SH-SY5Y (cell line): ENCODE results near the gene DUSP16.

ENCODE experiments used
- GATA2 ChIP-seq: IDR thresholded peaks from 2 replicates; pipeline ENCODE4 v1.6.1; 2011; ENCODE audit warnings: mild to moderate bottlenecking, low read depth, low read length
- GATA3 ChIP-seq: IDR thresholded peaks from 2 replicates; pipeline ENCODE4 v1.6.1; 2011; ENCODE audit warnings: low read depth, mild to moderate bottlenecking, low read length, moderate library complexity

DNA sequence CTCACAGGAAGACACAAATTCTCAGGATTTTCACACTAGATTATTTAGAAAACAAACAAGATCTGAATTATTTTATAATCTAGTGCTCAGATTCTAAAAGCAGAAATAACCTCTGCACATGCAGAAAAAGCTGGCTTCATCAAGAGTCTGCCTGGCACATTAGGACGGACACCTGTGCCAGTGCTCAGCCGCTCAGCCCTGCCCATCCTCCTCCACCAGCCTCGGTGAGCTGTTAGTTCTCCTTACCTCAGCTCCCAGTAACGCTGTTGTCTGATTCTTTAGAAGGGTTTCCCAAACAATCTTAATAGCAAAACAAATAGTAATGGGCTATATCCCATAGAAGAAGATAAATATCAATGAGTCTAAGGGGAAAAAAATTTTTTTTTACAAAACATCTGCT is 27.7 kb downstream of the DUSP16 start:
- TF ChIP-seq GATA3 (no peak), GATA2 (no peak)
